ENCODE results near the gene MGMT.

- TF ChIP-seq POLR2AphosphoS5 (IDR thresholded peaks at IDR 0.05; ENCODE audit: low read depth) (no peak), ETS1 (IDR thresholded peaks at IDR 0.05) (no peak), EZH2 (IDR thresholded peaks at IDR 0.05; ENCODE audit: low read depth, unreplicated experiment) (no peak), EZH2phosphoT487 (IDR thresholded peaks at IDR 0.05; ENCODE audit: unreplicated experiment) (no peak), ZNF331 (CRISPR knock-in tag; IDR thresholded peaks at IDR 0.05; ENCODE audit: low read depth) (no peak)
- TF ChIP-seq, protein P1, sequence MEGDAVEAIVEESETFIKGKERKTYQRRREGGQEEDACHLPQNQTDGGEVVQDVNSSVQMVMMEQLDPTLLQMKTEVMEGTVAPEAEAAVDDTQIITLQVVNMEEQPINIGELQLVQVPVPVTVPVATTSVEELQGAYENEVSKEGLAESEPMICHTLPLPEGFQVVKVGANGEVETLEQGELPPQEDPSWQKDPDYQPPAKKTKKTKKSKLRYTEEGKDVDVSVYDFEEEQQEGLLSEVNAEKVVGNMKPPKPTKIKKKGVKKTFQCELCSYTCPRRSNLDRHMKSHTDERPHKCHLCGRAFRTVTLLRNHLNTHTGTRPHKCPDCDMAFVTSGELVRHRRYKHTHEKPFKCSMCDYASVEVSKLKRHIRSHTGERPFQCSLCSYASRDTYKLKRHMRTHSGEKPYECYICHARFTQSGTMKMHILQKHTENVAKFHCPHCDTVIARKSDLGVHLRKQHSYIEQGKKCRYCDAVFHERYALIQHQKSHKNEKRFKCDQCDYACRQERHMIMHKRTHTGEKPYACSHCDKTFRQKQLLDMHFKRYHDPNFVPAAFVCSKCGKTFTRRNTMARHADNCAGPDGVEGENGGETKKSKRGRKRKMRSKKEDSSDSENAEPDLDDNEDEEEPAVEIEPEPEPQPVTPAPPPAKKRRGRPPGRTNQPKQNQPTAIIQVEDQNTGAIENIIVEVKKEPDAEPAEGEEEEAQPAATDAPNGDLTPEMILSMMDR (conservative IDR thresholded peaks at IDR 0.05; ENCODE audit: low read depth in 2 of 2): no peak
Observed at GRCh38 chr10:129622736-129623135, 155.7 kb downstream of the MGMT start.
